HCT116 (cell line): ENCODE measurements around the gene CLEC18A. TPM values are rescaled to one million over a fixed set of nuclear protein-coding genes. Genes with fewer than 3 reads are reported as not detected.
"Not testable (repeated sequence)": the region's sequence is repeated elsewhere in the genome, so short reads cannot be mapped to it uniquely, and the experiment has no call there.

ENCODE experiments used
- ATAC-seq: fragments of 200-7000 bp; cut with Tn5 transposase; 2 replicates; pipeline ENCODE4 v1.9.1; 2020; ENCODE audit warnings: mild to moderate bottlenecking, moderate library complexity
- BruUV-seq: library from RNA; stranded (reverse); fragments of 400-500 nt; replicated peaks from 2 replicates; lab custom pipeline; 2021; lab: Mats Ljungman, UMichigan
- CTCF ChIA-PET: fragments of 300-600 bp; sonication (Branson Sonifier 250); formaldehyde crosslinking; loops from one replicate; lab custom pipeline; 2021; ENCODE audit warnings: antibody characterized with exemption; lab: Charles Lee
- POLR2A ChIA-PET: fragments of 300-600, 350-600 bp; sonication (Branson Sonifier 250); formaldehyde crosslinking; loops from one replicate; lab custom pipeline; 2021; ENCODE audit warnings: antibody characterized with exemption; lab: Charles Lee
- RAD21 ChIA-PET, 2 experiments: fragments of 300-600 bp; sonication (Branson Sonifier 250); formaldehyde crosslinking; loops; one replicate each; lab custom pipeline; 2023; ENCODE audit warnings: low total read pairs in 2 of 2; ENCODE audit not compliant: uncharacterized antibody in 2 of 2, unreplicated experiment in 2 of 2, low non-redundant PET in 1 of 2; lab: Charles Lee
- DNase-seq: peaks from one replicate; pipeline ENCODE4 v3.0.0-alpha.2; 2010; ENCODE audit warnings: low read depth, low spot score
- H2AFZ ChIP-seq: fragments of 200-600 bp; shearing (Covaris generic), sonication (generic); 2 replicates; pipeline ENCODE4 v1.6.1; 2017; ENCODE audit warnings: low read depth, mixed run types, mixed read lengths, antibody characterized with exemption, low read length; ENCODE audit not compliant: poor library complexity, severe bottlenecking
- H3K27ac ChIP-seq: 2 replicates; pipeline ENCODE4 v1.5.1; 2012; ENCODE audit warnings: low read depth, low read length
- H3K27me3 ChIP-seq: fragments of 200-600 bp; sonication (generic); 2 replicates; pipeline ENCODE4 v1.6.1; 2016; ENCODE audit warnings: mixed run types, low read length, mixed read lengths; ENCODE audit not compliant: insufficient read depth
- H3K36me3 ChIP-seq, 2 experiments: fragments of 200-500 bp in 1 of 2; fragments of 200-600 bp in 1 of 2; sonication (Bioruptor generic) in 1 of 2; sonication (generic) in 1 of 2; 2 replicates each; pipeline versions ENCODE4 v1.5.1 to v1.6.1; 2014 to 2016; ENCODE audit warnings: low read length in 2 of 2, inconsistent platforms in 1 of 2, mixed read lengths in 1 of 2, mixed run types in 1 of 2; ENCODE audit not compliant: insufficient read depth in 2 of 2, control insufficient read depth in 1 of 2
- H3K4me1 ChIP-seq, 2 experiments: fragments of 200-600 bp in 1 of 2; sonication (generic) in 1 of 2; 2 replicates each; pipeline versions ENCODE4 v1.5.1 to v1.6.1; 2012 to 2017; ENCODE audit warnings: low read length in 2 of 2, inconsistent platforms in 1 of 2, mild to moderate bottlenecking in 1 of 2, mixed read lengths in 1 of 2, mixed run types in 1 of 2, moderate library complexity in 1 of 2; ENCODE audit not compliant: insufficient read depth in 2 of 2, control insufficient read depth in 1 of 2
- H3K4me2 ChIP-seq: fragments of 200-600 bp; sonication (generic); 2 replicates; pipeline ENCODE4 v1.6.1; 2017; ENCODE audit warnings: mixed run types, low read length, mixed read lengths
- H3K4me3 ChIP-seq, 2 experiments: fragments of 200-600 bp in 1 of 2; sonication (generic) in 1 of 2; replicated peaks in 1 of 2; 2 replicates each; pipeline ENCODE4 v1.5.1; 2011 to 2016; ENCODE audit warnings: low read length in 2 of 2, control low read depth in 1 of 2, low read depth in 1 of 2, mild to moderate bottlenecking in 1 of 2, mixed read lengths in 1 of 2, mixed run types in 1 of 2
- H3K79me2 ChIP-seq: fragments of 200-600 bp; sonication (generic); 2 replicates; pipeline ENCODE4 v1.6.1; 2017; ENCODE audit warnings: mild to moderate bottlenecking, mixed run types, low read length, moderate library complexity, mixed read lengths; ENCODE audit not compliant: insufficient read depth
- H3K9ac ChIP-seq: fragments of 200-600 bp; sonication (generic); 2 replicates; pipeline ENCODE4 v1.6.1; 2016; ENCODE audit warnings: low read length, mixed read lengths
- H3K9me2 ChIP-seq: fragments of 200-600 bp; sonication (generic), shearing (Covaris generic); 2 replicates; pipeline ENCODE4 v1.6.1; 2017; ENCODE audit warnings: mixed run types, mild to moderate bottlenecking, moderate library complexity; ENCODE audit not compliant: insufficient read depth
- H3K9me3 ChIP-seq, 2 experiments: fragments of 200-500 bp in 1 of 2; fragments of 200-600 bp in 1 of 2; sonication (Bioruptor generic) in 1 of 2; sonication (generic) in 1 of 2; 2 replicates each; pipeline ENCODE4 v1.6.1; 2014 to 2017; ENCODE audit warnings: low read length in 2 of 2, mixed read lengths in 2 of 2, inconsistent platforms in 1 of 2, low read depth in 1 of 2, mild to moderate bottlenecking in 1 of 2, mixed run types in 1 of 2, moderate library complexity in 1 of 2; ENCODE audit not compliant: control insufficient read depth in 1 of 2, insufficient read depth in 1 of 2
- H4K20me1 ChIP-seq: fragments of 200-600 bp; sonication (generic), shearing (Covaris generic); 2 replicates; pipeline ENCODE4 v1.6.1; 2017; ENCODE audit warnings: mixed run types, mild to moderate bottlenecking, moderate library complexity; ENCODE audit not compliant: insufficient read depth
- CBX3 ChIP-seq: IDR thresholded peaks from 2 replicates; pipeline ENCODE4 v1.6.1; 2012; ENCODE audit warnings: low read depth
- ELF1 ChIP-seq: IDR thresholded peaks from 2 replicates; pipeline ENCODE4 v1.6.1; 2012; ENCODE audit warnings: low read depth, borderline replicate concordance
- EZH2 ChIP-seq: fragments of 200-600 bp; sonication (generic); IDR thresholded peaks from 2 replicates; pipeline ENCODE4 v1.6.1; 2017; ENCODE audit warnings: antibody characterized with exemption, mixed run types
- FOSL1 ChIP-seq: IDR thresholded peaks from 2 replicates; pipeline ENCODE4 v1.6.1; 2012; ENCODE audit warnings: low read depth
- TCF7L2 ChIP-seq: IDR thresholded peaks from 2 replicates; pipeline ENCODE4 v1.7.0; 2011; ENCODE audit warnings: borderline replicate concordance, inconsistent platforms; ENCODE audit not compliant: insufficient read depth, insufficient read length; ENCODE audit errors: extremely low read depth
- ZBTB33 ChIP-seq: IDR thresholded peaks from 2 replicates; pipeline ENCODE4 v1.6.1; 2011; ENCODE audit warnings: mild to moderate bottlenecking, low read length, moderate library complexity; ENCODE audit not compliant: insufficient replicate concordance; ENCODE audit errors: extremely low read depth
- intact Hi-C: fragments of 100-400 bp; cut with micrococcal nuclease; formaldehyde crosslinking; loops from 2 replicates; pipeline ENCODE4 v1.10.0; 2022
- total RNA-seq: library from RNA; stranded (reverse); gene quantifications from one replicate; pipeline ENCODE4 v1.2.1, GENCODE V29; 2021; ENCODE audit not compliant: unreplicated experiment

CLEC18A gene
- total RNA-seq, 1 experiment from 2014 or later = 1.0 TPM

- TF ChIP-seq ZBTB33 = no peak
- no peak for TF ChIP-seq FOSL1
- no peak for TF ChIP-seq TCF7L2
- no peak for TF ChIP-seq ELF1
- no peak for TF ChIP-seq EZH2
- TF ChIP-seq CBX3 = no peak
These were observed 8.4 kb upstream of the CLEC18A start (continued) for GRCh38 chr16:69942627-69943170.

- H3K4me1 ChIP-seq, H3K27ac ChIP-seq, H3K9me2 ChIP-seq, ATAC-seq, CTCF ChIA-PET, RAD21 ChIA-PET, H3K9ac ChIP-seq, H3K4me3 ChIP-seq, H4K20me1 ChIP-seq, intact Hi-C loops, H3K79me2 ChIP-seq, DNase-seq, H2AFZ ChIP-seq, H3K27me3 ChIP-seq, H3K4me2 ChIP-seq, H3K36me3 ChIP-seq, POLR2A ChIA-PET, BruUV-seq, H3K9me3 ChIP-seq: not testable (repeated sequence)
These were observed 7.7 kb upstream of the CLEC18A start for GRCh38 chr16:69943241-69944036.

- H3K9me3 ChIP-seq, intact Hi-C loops, ATAC-seq, RAD21 ChIA-PET, H3K79me2 ChIP-seq, BruUV-seq, H3K27ac ChIP-seq, H3K9ac ChIP-seq, CTCF ChIA-PET, H3K27me3 ChIP-seq, H3K4me1 ChIP-seq, H2AFZ ChIP-seq, POLR2A ChIA-PET, DNase-seq, H3K9me2 ChIP-seq, H3K4me3 ChIP-seq, H3K4me2 ChIP-seq, H4K20me1 ChIP-seq, H3K36me3 ChIP-seq: not testable (repeated sequence)
These were observed 723 bp upstream of the CLEC18A start for GRCh38 chr16:69950411-69950810.

DNA sequence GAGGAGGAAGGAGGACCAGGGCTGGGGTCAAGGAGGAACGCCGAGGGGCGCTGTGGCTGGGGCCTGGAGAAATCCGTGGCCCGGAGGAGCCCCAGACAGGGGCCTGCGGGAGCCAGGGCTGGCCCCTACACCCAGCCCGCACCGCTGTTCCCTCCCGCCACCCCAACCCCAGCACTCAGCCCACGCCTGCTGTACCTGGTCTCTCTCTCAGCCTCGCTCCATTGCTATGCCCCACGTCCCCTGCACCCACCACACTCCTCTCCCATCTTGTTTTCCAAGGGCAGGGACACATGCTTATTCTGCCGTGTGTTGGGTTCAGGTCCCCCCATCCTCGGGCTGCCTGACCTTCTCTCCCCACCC is 518 bp downstream of the CLEC18A start:
- ATAC-seq, RAD21 ChIA-PET, H3K36me3 ChIP-seq, H3K4me3 ChIP-seq, H3K4me2 ChIP-seq, H3K79me2 ChIP-seq, H3K27me3 ChIP-seq, intact Hi-C loops, H3K4me1 ChIP-seq, H4K20me1 ChIP-seq, DNase-seq, H2AFZ ChIP-seq, H3K9ac ChIP-seq, POLR2A ChIA-PET, CTCF ChIA-PET, BruUV-seq, H3K9me3 ChIP-seq, H3K27ac ChIP-seq, H3K9me2 ChIP-seq: not testable (repeated sequence)
